Activated T-cell treated with anti-CD3 and anti-CD28 coated beads, Interleukin-2, amount 50 U/mL, for 24 hours (primary cell): ENCODE measurements around the gene MAPK8.

Source experiments
- DNase-seq: peaks from one replicate; pipeline ENCODE4 v3.0.0-alpha.2; 2020
- H3K27ac Mint-ChIP-seq: 2 replicates; pipeline ENCODE4 v1.8.0; 2020; ENCODE audit warnings: mild to moderate bottlenecking, mixed read lengths
- H3K27me3 Mint-ChIP-seq: 2 replicates; pipeline ENCODE4 v1.8.0; 2020; ENCODE audit warnings: mixed read lengths
- H3K36me3 Mint-ChIP-seq: 2 replicates; pipeline ENCODE4 v1.8.0; 2020; ENCODE audit warnings: low read depth, mixed read lengths
- H3K4me1 Mint-ChIP-seq: 2 replicates; pipeline ENCODE4 v1.8.0; 2020; ENCODE audit warnings: low read depth, mixed read lengths
- H3K4me3 Mint-ChIP-seq: 2 replicates; pipeline ENCODE4 v1.8.0; 2020; ENCODE audit warnings: mild to moderate bottlenecking, moderate library complexity, mixed read lengths
- H3K9me3 Mint-ChIP-seq: 2 replicates; pipeline ENCODE4 v1.8.0; 2020; ENCODE audit warnings: mixed read lengths

MAPK8 gene

DNA sequence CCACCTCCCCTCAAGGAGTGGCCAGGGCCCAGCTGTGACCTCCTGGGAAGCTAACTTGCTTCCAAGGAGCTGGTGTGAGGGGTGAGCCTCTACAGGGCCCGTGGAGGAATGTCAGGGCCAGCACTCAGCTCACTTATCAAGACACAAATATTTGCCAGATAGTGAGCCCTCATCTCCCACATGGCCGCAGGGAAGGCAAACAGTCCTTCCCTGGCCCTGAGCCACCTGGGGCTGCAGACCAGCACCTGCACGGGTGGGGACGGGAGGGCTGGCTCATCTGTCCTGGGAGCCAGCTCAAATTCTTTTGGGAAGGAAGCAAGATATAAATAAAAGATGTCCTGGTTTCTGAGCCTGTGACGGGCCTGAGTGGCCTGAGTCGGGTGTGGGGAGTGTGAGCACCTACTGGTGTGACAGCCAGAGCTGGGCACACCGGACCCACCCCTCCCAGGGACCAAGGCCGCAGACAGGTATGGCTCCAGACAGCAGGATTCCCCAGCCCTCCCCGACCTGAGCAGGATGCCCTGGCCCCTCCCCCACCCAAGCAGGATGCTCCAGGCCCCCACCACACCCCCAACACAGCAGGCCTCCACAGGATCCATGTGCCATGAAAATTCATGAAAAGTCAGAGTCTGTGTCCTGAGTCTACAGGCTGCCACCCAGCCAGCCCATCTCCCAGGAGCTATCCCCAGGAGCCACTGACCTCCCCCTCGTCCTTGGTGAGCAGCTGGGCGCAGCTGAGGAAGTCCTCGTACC lies 148.0 kb downstream of the MAPK8 start:
- Mint-ChIP-seq H3K4me3 (no peak overlapping the region), H3K36me3 (no peaks in the 10 kb centered on the region), H3K27ac (no peak overlapping the region), H3K9me3 (no peaks in the 10 kb centered on the region), H3K27me3 (peaks cover 5% of the 10 kb centered on the region), H3K4me1 (no peaks in the 10 kb centered on the region)
- DNase-seq: peak; percentile 14

DNA sequence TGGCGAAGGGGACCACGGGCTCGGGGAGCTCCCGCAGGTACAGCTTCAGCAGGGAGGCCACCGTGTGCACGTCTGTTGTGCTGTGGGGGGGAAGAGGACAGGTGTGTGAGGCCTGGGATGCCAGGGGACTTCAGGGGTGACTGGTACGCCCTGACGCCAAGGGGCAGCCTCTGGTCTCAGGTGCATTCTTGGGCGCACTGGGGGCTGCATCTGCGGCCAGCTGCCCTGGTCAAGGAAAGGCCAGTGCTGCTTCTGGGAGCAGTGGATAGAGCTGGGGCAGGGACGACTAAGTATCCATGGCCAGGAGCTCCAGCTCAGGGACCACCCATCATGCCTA lies 148.5 kb downstream of the MAPK8 start:
- Mint-ChIP-seq H3K27ac (no peak overlapping the region), H3K36me3 (no peaks in the 10 kb centered on the region), H3K4me3 (no peak overlapping the region), H3K9me3 (no peaks in the 10 kb centered on the region), H3K4me1 (no peaks in the 10 kb centered on the region), H3K27me3 (peaks cover 5% of the 10 kb centered on the region)
- no peak for DNase-seq

DNA sequence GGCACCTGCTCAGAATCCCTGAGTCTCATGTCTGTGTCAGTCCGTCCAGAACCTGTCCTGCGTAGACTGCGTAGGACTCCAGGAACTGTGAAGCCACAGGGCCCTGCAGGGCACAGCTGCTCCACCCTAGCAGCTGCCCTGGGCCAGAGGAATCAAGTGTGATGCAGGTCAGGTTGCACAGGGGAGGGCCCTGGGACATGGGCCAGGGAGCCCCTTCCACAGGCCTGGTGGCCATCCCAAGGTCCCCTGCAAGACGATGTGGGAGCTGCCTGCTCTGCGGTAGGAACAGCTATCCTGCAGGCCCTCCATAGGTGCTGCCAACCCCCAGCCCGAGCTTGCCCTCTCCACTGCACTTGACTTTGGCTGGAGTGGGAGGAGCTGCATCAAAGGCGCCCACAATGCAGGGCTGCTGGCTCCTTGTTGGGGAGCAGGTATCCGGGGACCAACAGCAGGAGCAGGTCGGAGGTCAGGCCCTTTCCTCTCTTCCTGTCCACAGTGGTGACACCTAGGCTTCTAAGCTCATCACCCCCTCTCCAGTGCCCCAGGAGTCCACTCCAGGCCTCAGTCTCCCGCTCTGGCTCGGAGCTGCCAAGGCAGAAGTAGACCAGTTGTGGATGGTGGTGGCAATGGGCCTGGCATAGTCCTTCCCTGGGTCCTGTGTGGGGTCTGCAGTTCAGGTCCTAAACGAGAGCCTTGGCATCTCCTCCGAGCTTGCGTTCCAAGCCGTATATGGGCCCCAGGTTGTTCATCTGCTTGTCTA lies 149.1 kb downstream of the MAPK8 start:
- Mint-ChIP-seq H3K36me3 (no peaks in the 10 kb centered on the region), H3K27ac (no peak overlapping the region), H3K4me3 (no peak overlapping the region), H3K27me3 (peaks cover 5% of the 10 kb centered on the region), H3K9me3 (no peaks in the 10 kb centered on the region), H3K4me1 (no peaks in the 10 kb centered on the region)
- DNase-seq: peak; percentile 20

DNA sequence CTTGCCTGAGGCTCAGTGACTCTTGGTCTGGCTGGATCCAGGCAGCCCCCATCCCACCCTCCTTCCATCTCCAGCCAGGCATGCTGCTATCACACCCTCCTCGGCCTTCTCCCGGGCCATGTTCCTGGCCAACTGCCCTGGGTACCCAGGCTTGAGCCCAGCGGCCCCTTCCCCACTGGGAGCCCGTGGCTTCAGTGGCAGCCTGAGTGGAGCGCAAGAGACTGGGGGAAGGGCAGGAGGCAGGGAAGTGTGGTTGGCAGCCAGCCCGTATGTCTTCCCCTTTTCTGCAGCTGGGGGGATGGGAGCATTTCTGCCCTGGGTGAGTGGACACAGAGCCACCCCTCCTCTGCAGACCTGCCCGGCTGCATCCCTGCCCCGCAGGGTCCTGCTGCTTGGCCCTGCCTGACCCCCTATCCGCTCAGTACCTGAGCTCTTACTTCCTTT lies 149.9 kb downstream of the MAPK8 start:
- H3K27ac Mint-ChIP-seq: no peak overlapping the region
- H3K27me3 Mint-ChIP-seq: peaks cover 5% of the 10 kb centered on the region
- no peaks in the 10 kb centered on the region for H3K4me1 Mint-ChIP-seq
- no peak overlapping the region for H3K4me3 Mint-ChIP-seq
- peak; percentile 15 for DNase-seq
- H3K36me3 Mint-ChIP-seq: no peaks in the 10 kb centered on the region
- H3K9me3 Mint-ChIP-seq: no peaks in the 10 kb centered on the region

DNA sequence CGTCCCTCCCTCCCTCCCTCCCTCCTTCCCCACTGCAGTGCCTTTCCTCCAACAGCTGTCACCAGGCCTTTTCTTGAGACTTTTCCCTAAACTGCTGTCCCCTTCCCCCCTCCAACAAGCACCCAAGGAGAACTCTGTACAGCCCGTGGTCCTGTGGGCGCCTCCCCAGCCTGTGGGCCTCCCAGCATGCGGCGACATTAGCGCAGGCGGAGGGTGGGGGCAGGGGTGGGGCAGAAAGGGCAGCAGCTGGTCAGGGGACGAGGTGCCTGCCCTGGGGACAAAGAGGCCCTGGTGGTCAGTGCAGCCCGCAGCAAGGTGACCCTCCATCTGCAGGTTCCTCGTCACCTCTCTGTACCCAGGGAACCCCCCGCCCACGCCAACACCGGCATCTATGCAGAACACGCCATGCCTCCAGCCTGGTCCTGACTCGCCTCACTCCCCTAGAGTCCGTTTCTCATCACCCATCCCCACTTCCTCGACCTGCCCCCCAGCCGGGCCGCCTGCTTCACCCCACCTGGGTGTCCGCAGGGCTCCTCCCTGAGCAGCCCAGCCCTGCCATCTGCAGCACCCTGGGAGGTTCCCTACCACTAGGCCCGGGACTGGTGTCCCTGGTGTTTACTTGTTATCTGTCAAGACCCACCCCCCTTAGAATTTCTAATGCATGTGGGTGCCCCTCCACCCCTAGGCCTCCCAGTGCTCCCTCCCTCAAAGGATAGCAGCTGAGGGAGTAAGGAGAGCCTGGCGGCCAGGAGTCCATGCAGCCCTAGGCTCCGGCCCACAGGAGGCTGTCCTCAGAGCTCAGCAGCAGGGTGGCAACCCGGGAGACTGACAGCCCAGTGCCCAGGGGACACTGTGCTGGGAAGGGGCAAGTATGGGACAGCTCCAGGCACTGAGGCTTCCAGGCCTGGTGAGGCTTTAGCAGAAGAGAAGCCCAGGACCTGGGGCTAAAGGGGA lies 150.6 kb downstream of the MAPK8 start:
- H3K4me1 Mint-ChIP-seq: no peaks in the 10 kb centered on the region

DNA sequence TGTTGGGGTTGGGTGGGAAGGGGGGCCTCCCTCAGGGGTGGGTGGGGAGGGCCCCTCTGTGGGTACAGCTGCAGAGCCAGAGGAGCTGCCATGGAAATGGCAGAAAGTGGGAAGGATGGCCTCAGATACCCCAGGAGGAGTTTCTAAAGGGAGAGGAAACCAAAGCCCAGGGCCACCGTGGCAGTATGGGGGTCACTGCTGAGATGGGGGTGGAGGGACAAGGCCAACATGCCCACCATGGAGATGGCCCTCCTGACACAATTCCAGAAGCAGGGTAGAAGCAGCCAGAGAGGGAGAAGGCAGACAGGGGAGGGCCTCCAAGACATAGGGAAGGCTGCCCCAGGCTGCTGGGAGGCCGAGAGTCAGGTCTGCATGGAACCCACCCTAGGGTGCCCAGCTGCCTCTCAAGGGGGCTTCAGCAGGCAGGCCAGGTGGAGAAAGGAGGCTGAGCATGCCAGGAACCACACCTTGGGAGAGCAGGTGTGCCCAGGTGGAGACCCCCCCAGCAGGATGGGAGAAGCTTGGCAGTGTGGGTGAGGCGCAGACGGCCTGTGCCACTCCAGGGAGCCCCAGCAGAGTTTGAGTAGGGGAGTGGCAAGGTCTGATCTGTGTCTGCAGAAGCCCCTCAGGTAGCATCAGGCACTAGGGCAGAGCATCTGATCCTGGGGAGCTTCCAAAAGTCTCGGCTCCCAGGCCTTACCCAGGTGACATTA lies 151.6 kb downstream of the MAPK8 start:
- Mint-ChIP-seq H3K27ac (no peak overlapping the region), H3K36me3 (no peaks in the 10 kb centered on the region), H3K27me3 (peaks cover 5% of the 10 kb centered on the region), H3K4me1 (no peaks in the 10 kb centered on the region), H3K9me3 (no peaks in the 10 kb centered on the region), H3K4me3 (no peak overlapping the region)
- DNase-seq: peak; percentile 14

More for the DNA sequence above, 150.6 kb downstream of the MAPK8 start:
- peak; percentile 22 for DNase-seq
- Mint-ChIP-seq H3K9me3 (no peaks in the 10 kb centered on the region), H3K27ac (no peak overlapping the region), H3K4me3 (no peak overlapping the region), H3K27me3 (peaks cover 5% of the 10 kb centered on the region), H3K36me3 (no peaks in the 10 kb centered on the region)

DNA sequence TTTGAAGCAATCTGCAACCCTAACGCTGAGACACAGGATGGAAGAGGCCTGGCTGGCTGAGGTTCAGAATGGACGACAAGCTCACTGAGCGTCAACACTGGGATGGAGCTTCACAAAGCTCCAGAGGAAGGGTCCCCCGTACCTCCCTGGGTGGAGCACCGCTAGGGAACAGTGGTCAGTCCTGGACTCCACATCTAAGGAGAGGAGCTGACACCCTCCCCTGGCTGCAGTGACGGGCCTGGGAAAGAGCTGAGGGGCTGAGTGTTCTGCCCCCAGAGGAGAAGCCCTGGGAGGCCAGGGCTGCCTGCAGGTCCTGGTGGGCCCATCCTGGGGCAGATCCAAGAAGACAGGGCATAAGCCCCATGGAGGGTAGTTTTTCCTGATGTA lies 152.2 kb downstream of the MAPK8 start:
- no peaks in the 10 kb centered on the region for H3K9me3 Mint-ChIP-seq
- peaks cover 5% of the 10 kb centered on the region for H3K27me3 Mint-ChIP-seq
- peak; percentile 14 for DNase-seq
- no peak overlapping the region for H3K27ac Mint-ChIP-seq
- no peaks in the 10 kb centered on the region for H3K4me1 Mint-ChIP-seq
- no peaks in the 10 kb centered on the region for H3K36me3 Mint-ChIP-seq
- no peak overlapping the region for H3K4me3 Mint-ChIP-seq

DNA sequence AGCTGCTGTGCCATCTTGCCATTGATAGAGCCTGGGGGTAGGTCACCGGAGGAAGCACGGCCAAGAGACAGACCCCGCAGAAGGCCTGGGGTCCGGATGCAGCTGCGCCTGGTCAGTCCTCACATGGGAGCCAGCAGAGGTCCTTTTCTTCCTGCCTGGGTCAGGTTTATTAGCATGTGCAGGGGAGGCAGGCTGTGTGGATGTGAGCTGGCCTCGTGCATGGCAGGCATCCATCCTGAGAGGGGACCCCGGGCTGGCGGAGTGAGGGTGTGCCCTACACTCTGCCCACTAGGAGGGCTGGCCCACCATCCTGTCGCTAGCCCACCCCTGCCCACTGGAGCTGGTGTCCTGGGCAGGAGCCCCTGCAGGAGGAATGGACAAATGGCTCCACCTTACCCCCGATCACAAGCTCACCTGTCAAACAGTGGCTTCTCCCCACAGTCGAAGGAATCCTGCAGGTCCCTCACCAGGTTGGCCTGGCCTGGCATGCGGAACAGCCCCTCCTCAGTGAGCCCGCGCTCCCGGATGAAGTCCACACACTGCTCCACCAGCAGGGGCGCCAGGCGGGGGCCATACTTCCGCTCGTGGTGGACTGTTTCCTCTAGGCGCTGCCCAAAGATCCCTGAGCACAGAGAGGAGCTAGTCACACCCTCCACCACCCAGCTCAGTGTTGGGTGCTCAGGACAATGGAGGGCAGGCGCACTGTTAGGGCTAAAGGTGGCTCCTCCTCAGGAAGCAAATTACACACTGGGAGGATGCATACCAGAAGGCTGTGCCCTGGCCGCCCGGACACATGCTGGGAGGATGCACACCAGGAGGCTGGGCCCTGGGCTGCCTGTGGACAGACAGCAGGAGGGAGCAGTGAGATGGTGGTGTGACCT lies 153.0 kb downstream of the MAPK8 start:
- no peaks in the 10 kb centered on the region for H3K4me1 Mint-ChIP-seq
- no peak overlapping the region for H3K27ac Mint-ChIP-seq
- peaks cover 5% of the 10 kb centered on the region for H3K27me3 Mint-ChIP-seq
- DNase-seq: peak; percentile 18
- no peaks in the 10 kb centered on the region for H3K36me3 Mint-ChIP-seq
- H3K9me3 Mint-ChIP-seq: no peaks in the 10 kb centered on the region
- no peak overlapping the region for H3K4me3 Mint-ChIP-seq

DNA sequence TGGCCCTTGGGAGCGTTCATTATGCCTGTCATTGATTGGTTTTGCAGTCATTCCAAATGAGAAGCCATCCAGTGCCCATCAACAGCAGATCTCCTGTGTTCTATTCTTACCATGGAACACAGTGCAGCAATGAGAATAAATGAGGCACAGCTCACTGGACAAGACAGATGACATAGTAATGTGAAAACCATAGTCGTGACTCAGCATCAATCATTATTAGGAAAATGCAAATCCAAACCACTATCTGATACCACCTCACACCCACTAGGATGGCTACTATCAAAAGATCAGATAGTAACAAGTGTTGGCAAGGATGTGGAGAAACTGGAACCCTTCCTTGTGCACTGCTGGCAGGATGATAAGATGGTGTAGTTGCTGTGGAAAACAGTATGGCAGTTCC lies 153.7 kb downstream of the MAPK8 start:
- Mint-ChIP-seq H3K4me1 (no peaks in the 10 kb centered on the region), H3K27ac (no peak overlapping the region), H3K9me3 (no peaks in the 10 kb centered on the region), H3K36me3 (no peaks in the 10 kb centered on the region), H3K4me3 (no peak overlapping the region), H3K27me3 (peaks cover 5% of the 10 kb centered on the region)
- DNase-seq: no peak

DNA sequence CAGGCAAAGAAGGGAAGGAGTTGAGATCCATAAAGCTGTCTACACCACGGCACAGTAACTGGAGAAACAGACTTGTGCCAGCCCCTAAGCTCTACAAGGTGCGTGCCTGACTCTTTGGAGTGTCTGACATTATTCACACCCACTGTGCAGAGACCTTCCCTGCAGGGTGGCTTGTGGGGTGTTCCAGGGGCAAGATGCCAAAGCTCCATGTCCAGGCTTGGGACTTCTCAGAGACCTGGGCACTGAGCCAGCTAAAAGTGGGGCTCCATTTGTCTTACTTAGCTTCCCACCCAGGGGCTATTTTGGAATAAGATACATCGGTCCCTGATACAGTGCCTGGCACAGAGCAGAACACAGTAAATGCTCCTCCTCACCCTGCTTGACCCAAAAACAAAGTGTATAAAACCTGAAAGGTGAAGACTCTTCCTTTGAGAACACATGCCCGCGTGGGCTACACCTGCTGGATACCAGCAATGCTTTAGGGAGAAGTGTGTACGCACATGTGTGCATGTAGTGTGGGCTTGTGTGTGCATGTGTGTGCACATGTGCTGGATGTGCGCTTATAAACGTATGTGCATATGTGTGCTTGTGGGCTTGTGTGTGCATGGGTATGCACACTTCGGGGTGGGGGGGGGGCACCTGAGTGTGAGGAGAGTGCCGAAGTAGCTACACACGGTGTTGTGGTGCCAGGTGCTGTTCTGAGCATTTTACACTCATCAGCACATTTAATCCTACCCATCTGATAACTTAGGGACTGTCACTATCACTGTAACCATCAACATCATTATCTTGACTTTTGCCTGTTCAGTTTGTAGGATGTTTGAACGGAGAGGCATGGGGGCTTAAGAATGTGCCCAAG lies 155.4 kb downstream of the MAPK8 start:
- no peak overlapping the region for H3K4me3 Mint-ChIP-seq
- H3K27ac Mint-ChIP-seq: no peak overlapping the region
- DNase-seq: peak; percentile 8
- no peaks in the 10 kb centered on the region for H3K9me3 Mint-ChIP-seq
- H3K4me1 Mint-ChIP-seq: no peaks in the 10 kb centered on the region
- H3K36me3 Mint-ChIP-seq: no peaks in the 10 kb centered on the region
- peaks cover 5% of the 10 kb centered on the region for H3K27me3 Mint-ChIP-seq

DNA sequence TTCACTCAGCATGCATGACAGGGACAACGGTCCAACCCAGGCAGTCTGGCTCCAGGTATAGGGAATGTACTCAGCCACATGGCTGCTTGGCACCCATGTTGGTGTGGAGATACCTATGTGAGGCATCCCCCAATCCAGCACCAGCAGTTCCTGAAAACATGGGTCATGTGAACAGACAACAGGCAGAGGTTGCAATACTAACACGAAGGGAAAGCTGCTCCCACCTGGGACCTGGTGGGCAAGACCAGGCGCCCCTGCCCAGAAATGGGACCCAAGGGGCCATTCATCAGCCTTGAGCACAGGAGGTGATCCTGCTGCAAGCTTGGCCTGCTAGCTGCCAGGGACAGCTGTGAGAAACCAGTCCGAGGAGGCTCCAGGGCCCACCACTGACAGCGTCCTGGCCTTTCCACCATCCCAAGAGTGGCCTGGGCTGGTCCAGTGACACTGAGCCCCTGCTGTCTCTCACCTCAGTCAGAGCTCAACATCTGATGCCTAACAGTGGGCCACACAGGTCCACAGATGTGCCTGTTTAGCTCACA lies 156.1 kb downstream of the MAPK8 start:
- no peak overlapping the region for H3K27ac Mint-ChIP-seq
- H3K4me3 Mint-ChIP-seq: no peak overlapping the region
- H3K36me3 Mint-ChIP-seq: no peaks in the 10 kb centered on the region
- peak; percentile 25 for DNase-seq
- H3K27me3 Mint-ChIP-seq: no peaks in the 10 kb centered on the region
- no peaks in the 10 kb centered on the region for H3K9me3 Mint-ChIP-seq
- no peaks in the 10 kb centered on the region for H3K4me1 Mint-ChIP-seq

DNA sequence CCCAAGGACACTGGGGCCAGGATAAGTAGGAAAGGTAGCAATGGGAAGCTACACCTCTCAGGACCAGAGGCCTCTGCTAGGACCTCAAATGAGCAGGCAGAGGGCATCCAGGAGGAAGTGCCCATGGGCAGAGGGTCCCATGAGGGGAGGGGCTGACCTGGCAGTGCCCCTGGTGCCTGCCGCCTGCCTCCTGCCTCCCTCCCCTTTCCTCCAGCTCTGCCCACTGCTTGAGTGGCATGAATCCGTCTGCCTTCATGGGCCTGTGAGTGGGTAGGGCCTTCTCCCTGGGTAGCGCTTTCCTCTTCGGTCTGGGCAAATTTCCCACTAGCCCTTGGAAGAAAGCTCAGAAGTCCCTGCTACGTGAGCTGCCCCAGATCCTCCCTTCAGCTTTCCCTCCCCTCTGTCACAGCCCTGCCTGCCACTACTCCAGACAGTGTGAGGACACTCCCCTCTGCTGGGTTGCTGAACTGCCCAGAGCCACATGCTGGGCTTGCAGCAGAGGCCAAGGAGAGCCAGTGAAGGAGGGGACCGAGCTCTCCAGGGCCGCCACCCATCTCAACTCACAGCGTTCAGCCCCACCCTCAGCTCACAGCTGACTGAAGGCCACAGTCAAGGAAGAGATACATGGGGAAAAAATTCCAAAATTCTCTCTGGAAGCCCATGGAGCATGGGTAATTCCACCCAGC lies 157.0 kb downstream of the MAPK8 start:
- no peak overlapping the region for H3K4me3 Mint-ChIP-seq
- H3K9me3 Mint-ChIP-seq: no peaks in the 10 kb centered on the region
- no peaks in the 10 kb centered on the region for H3K4me1 Mint-ChIP-seq
- no peak overlapping the region for H3K27ac Mint-ChIP-seq
- no peaks in the 10 kb centered on the region for H3K27me3 Mint-ChIP-seq
- peak; percentile 6 for DNase-seq
- H3K36me3 Mint-ChIP-seq: no peaks in the 10 kb centered on the region
